ENCODE measurements around the gene HAPLN2. TPM values are rescaled to one million over a fixed set of nuclear protein-coding genes. Genes with fewer than 3 reads are reported as not detected.

HAPLN2 gene
- total RNA-seq, 1 donor from 2014 or later, result 5.5 TPM

DNA sequence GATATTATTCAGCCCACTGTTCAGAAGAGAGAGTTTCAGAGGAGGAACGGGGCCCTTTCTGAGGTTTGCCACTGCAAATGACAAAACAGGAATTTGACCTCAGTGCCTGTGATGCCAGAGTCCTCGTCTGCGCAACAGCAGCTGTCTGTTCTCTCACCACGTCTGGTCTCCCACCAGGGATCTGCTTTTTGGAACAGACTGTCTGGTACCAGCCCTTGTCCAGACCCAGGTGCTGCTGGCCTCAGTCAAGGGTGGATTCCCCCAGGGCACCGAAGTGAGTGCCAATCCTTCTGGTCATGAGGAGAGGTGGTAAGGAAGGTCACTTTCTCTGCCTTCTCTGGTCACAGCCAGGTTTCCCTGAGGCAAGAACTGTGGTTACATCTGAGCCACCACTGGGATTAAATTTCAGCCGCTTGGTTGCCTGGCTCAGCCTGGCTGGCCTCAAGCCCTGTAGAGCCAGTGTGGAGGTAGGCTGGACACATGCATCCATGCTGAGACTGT is 20.4 kb downstream of the HAPLN2 start:
- intact Hi-C loops (cut with DNase I), result no loop called here

GRCh38 chr1:156640842-156641706 is 21.9 kb downstream of the HAPLN2 start:
- intact Hi-C loops (cut with DNase I), result no loop called here
- DNase-seq (ENCODE audit: low spot score) (no peak), ATAC-seq (no peak)

More for the DNA sequence above, 20.4 kb downstream of the HAPLN2 start:
- DNase-seq (ENCODE audit: low spot score) (no peak), ATAC-seq (no peak)

DNA sequence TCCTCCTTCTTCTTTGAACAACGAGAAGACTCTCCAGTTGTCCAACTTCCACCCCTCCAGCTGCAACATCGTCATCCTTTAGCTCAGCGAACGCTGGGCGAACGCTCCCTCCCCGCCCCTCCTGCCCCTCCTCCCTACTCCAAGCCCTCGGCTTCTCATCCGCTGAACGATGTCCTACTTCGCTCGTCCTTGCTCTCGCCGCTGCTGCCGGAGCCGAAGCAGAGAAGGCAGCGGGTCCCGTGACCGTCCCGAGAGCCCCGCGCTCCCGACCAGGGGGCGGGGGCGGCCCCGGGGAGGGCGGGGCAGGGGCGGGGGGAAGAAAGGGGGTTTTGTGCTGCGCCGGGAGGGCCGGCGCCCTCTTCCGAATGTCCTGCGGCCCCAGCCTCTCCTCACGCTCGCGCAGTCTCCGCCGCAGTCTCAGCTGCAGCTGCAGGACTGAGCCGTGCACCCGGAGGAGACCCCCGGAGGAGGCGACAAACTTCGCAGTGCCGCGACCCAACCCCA is 22.6 kb downstream of the HAPLN2 start, which contains the start of gene BCAN:
TSS of gene BCAN (plus strand) at position 357 of the 504 bp plus-strand sequence. CDS start 3,938 bp downstream, outside the sequence.
- DNase-seq (ENCODE audit: low spot score), result no peak
- peak; percentile 63 for ATAC-seq
- intact Hi-C loops (cut with DNase I), result no loop called here

DNA sequence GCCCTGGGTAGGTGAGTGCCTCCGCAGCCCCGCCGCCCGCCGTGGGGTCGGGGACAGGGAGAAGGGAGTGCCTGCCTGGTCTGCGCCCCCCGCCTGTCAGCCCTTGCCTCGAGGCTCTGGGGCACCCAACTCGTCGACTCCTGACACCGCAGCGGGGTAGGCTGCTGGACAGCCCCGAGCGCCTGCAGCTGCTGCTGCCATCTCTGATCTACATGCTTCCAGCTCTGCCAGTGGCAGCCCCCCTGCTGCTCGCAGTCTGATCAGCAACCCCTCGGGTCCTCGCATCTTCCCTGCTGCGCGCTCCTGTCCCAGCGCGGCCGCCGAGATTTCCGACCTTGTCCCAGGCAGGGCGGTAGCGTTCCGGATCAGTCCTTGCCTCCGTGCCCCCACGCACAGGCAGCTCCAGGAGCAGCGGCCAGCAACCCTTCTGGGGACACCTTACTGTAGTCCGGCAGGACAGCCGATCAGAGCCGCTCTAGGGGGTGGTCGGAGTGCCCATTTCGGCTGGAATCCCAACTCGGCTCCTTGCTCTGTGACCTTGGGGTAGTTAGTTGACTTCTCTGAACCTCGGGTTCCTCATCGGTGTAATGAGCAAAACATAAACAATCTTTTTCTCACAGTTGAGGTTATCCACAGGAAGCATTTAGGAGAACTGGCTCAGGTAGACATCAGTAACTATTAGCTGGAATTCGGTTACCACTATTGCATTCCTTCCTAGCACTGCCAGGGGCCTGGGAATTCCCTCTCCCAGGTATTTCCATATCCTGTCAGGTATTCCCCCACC is 23.2 kb downstream of the HAPLN2 start:
- intact Hi-C loops (cut with DNase I), result no loop called here
- ATAC-seq (peak; percentile 7), DNase-seq (ENCODE audit: low spot score) (no peak)

- DNase-seq (ENCODE audit: low spot score), result no peak
- intact Hi-C loops (cut with DNase I), result no loop called here
- no peak for ATAC-seq
Observed at GRCh38 chr1:156643049-156643777, 24.0 kb downstream of the HAPLN2 start.

- no peak for DNase-seq (ENCODE audit: low spot score)
- intact Hi-C loops (cut with DNase I), result no loop called here
- no peak for ATAC-seq
Observed at GRCh38 chr1:156643778-156644092, 24.5 kb downstream of the HAPLN2 start.

- DNase-seq (ENCODE audit: low spot score), result no peak
- intact Hi-C loops (cut with DNase I), result no loop called here
- no peak for ATAC-seq
Observed at GRCh38 chr1:156644146-156644545, 24.9 kb downstream of the HAPLN2 start.

DNA sequence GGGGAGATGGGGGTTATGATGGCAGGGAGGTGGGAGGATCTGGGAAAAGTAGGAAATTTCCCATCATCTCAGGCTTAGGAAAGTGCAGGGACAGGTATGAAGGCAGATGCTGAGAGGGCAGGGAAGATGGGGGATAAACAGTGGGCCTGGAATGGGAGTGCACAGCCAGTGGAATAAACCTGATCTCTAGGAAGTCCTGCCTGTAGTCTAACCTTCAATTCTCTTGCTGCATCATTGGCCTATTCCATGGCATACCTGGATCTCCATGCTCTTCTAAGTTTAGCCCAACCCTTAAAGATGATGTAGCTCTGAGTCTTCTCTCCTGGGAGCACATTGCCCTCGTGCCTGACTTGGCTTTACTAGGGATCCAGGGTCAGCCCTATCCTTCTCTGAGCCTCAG is 25.4 kb downstream of the HAPLN2 start:
- DNase-seq (ENCODE audit: low spot score), result no peak
- intact Hi-C loops (cut with DNase I), result no loop called here
- no peak for ATAC-seq

GRCh38 chr1:156645056-156645455 is 25.8 kb downstream of the HAPLN2 start:
- DNase-seq (ENCODE audit: low spot score) (no peak), ATAC-seq (no peak)

DNA sequence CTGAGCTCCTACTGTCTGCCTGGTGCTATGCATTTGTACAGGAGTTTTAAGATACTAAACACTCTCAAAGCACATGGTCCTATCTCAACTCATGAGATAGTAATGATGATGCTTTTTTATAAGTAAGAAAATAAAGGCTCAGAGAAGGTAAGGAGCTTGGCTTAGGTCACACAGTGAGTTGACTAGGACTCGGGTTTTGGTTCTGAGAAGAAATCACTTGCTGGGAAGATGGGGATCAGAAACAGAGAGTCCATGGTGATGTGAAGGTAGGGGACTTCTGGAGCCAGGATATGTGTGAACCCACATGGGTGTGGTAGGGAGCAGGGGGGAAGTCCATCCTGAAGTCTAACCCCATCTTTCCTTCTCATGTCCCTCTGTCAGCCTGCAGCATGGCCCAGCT is 26.5 kb downstream of the HAPLN2 start:
- intact Hi-C loops (cut with DNase I), result no loop called here
- DNase-seq (ENCODE audit: low spot score) (no peak), ATAC-seq (no peak)

More at GRCh38 chr1:156645056-156645455, 25.8 kb downstream of the HAPLN2 start:
- intact Hi-C loops (cut with DNase I), result no loop called here

DNA sequence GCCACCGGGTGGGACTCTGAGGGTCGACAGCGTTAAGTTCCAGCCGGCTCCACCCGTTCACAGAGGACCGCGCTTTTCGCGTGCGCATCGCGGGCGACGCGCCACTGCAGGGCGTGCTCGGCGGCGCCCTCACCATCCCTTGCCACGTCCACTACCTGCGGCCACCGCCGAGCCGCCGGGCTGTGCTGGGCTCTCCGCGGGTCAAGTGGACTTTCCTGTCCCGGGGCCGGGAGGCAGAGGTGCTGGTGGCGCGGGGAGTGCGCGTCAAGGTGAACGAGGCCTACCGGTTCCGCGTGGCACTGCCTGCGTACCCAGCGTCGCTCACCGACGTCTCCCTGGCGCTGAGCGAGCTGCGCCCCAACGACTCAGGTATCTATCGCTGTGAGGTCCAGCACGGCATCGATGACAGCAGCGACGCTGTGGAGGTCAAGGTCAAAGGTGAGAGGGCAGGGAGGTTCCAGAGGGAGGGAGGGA is 27.6 kb downstream of the HAPLN2 start:
- DNase-seq (ENCODE audit: low spot score) (no peak), ATAC-seq (no peak)
- intact Hi-C loops (cut with DNase I), result no loop called here

DNA sequence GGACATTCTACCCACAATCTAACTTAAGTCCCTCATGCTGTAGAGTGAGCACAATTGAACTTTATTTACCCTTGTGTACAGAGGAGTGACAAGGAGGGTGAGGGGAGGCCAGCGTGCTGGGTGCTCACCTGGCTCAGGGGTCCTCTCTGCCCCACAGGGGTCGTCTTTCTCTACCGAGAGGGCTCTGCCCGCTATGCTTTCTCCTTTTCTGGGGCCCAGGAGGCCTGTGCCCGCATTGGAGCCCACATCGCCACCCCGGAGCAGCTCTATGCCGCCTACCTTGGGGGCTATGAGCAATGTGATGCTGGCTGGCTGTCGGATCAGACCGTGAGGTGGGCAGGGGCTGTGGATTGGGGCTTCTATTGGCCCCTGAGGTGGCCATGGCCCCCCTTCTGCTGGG is 28.1 kb downstream of the HAPLN2 start:
- DNase-seq (ENCODE audit: low spot score) (no peak), ATAC-seq (no peak)
- intact Hi-C loops (cut with DNase I), result no loop called here

GRCh38 chr1:156648496-156648895 is 29.3 kb downstream of the HAPLN2 start:
- DNase-seq (ENCODE audit: low spot score), result no peak
- intact Hi-C loops (cut with DNase I), result no loop called here
- no peak for ATAC-seq

- intact Hi-C loops (cut with DNase I), result no loop called here
- DNase-seq (ENCODE audit: low spot score) (no peak), ATAC-seq (no peak)
Observed at GRCh38 chr1:156648951-156649350, 29.7 kb downstream of the HAPLN2 start.

- DNase-seq (ENCODE audit: low spot score) (no peak), ATAC-seq (no peak)
- intact Hi-C loops (cut with DNase I), result loop anchor here (2.0 kb wide), 1 partner anchor 26 kb away; no protein-coding TSS in a partner anchor
Observed at GRCh38 chr1:156652131-156652991, 33.1 kb downstream of the HAPLN2 start.

GRCh38 chr1:156652992-156653355 is 33.8 kb downstream of the HAPLN2 start:
- no peak for DNase-seq (ENCODE audit: low spot score)
- intact Hi-C loops (cut with DNase I), result loop anchor here (2.0 kb wide), 1 partner anchor 26 kb away; no protein-coding TSS in a partner anchor
- no peak for ATAC-seq

DNA sequence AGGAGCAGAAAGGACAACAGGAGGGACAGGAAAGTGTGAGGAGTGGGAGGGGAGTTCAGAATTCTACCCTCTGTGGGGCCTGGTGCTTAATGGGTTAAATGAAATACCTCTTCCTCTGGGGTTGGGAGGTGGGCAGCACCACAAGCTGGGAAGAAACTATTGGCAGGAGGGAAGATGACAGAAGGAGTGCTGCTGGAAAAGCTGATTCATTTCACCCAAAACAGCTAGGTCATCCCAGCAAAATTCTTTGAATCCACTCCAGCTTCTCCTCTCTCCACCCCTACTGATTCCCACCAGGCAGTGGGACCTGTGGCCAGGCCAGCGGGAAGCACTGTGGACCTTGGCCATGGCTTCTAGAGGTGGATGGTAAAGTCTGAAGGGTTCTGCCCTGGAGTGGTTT is 35.5 kb downstream of the HAPLN2 start:
- ATAC-seq, result no peak
- DNase-seq (ENCODE audit: low spot score), result no peak
- intact Hi-C loops (cut with DNase I), result no loop called here
